Measurements from ENCODE around the gene STRN3.

Gene STRN3

GRCh38 chr14:30990770-30991169 is 35.4 kb downstream of the STRN3 start:
- no peak overlapping the region for H3K4me3 ChIP-seq (ENCODE audit: low read depth, low read length)
- no peak for DNase-seq (ENCODE audit: low read depth)
- TF ChIP-seq POLR2A (IDR thresholded peaks at IDR 0.05; ENCODE audit: extremely low read depth, insufficient read length) (no peak), CTCF (IDR thresholded peaks at IDR 0.05; ENCODE audit: low read depth, low read length) (no peak), MAX (IDR thresholded peaks at IDR 0.05; ENCODE audit: low read depth, low read length) (no peak), MYC (IDR thresholded peaks at IDR 0.05; ENCODE audit: low read depth, low read length) (no peak)

- DNase-seq (ENCODE audit: low read depth), result no peak
- no peak overlapping the region for H3K4me3 ChIP-seq (ENCODE audit: low read depth, low read length)
- TF ChIP-seq CTCF (IDR thresholded peaks at IDR 0.05; ENCODE audit: low read depth, low read length), result no peak
- TF ChIP-seq POLR2A (IDR thresholded peaks at IDR 0.05; ENCODE audit: extremely low read depth, insufficient read length), result no peak
- no peak for TF ChIP-seq MYC (IDR thresholded peaks at IDR 0.05; ENCODE audit: low read depth, low read length)
These were observed 37.7 kb downstream of the STRN3 start for GRCh38 chr14:30988509-30988908.

- DNase-seq (ENCODE audit: low read depth), result no peak
These were observed 40.4 kb downstream of the STRN3 start for GRCh38 chr14:30985796-30986195.

GRCh38 chr14:30983858-30984257 is 42.3 kb downstream of the STRN3 start:
- no peak overlapping the region for H3K4me3 ChIP-seq (ENCODE audit: low read depth, low read length)
- TF ChIP-seq MAX (IDR thresholded peaks at IDR 0.05; ENCODE audit: low read depth, low read length) (no peak), POLR2A (IDR thresholded peaks at IDR 0.05; ENCODE audit: extremely low read depth, insufficient read length) (no peak), CTCF (IDR thresholded peaks at IDR 0.05; ENCODE audit: low read depth, low read length) (no peak), MYC (IDR thresholded peaks at IDR 0.05; ENCODE audit: low read depth, low read length) (no peak)
- no peak for DNase-seq (ENCODE audit: low read depth)

More at GRCh38 chr14:30985796-30986195, 40.4 kb downstream of the STRN3 start:
- TF ChIP-seq MAX (IDR thresholded peaks at IDR 0.05; ENCODE audit: low read depth, low read length) (no peak), POLR2A (IDR thresholded peaks at IDR 0.05; ENCODE audit: extremely low read depth, insufficient read length) (no peak), CTCF (IDR thresholded peaks at IDR 0.05; ENCODE audit: low read depth, low read length) (no peak), MYC (IDR thresholded peaks at IDR 0.05; ENCODE audit: low read depth, low read length) (no peak)
- no peak overlapping the region for H3K4me3 ChIP-seq (ENCODE audit: low read depth, low read length)

GRCh38 chr14:30982533-30982932 is 43.6 kb downstream of the STRN3 start:
- H3K4me3 ChIP-seq (ENCODE audit: low read depth, low read length), result no peak overlapping the region
- no peak for TF ChIP-seq MYC (IDR thresholded peaks at IDR 0.05; ENCODE audit: low read depth, low read length)
- no peak for TF ChIP-seq POLR2A (IDR thresholded peaks at IDR 0.05; ENCODE audit: extremely low read depth, insufficient read length)
- TF ChIP-seq CTCF (IDR thresholded peaks at IDR 0.05; ENCODE audit: low read depth, low read length), result no peak
- no peak for TF ChIP-seq MAX (IDR thresholded peaks at IDR 0.05; ENCODE audit: low read depth, low read length)
- DNase-seq (ENCODE audit: low read depth), result no peak

- DNase-seq (ENCODE audit: low read depth), result no peak
- TF ChIP-seq POLR2A (IDR thresholded peaks at IDR 0.05; ENCODE audit: extremely low read depth, insufficient read length) (no peak), MAX (IDR thresholded peaks at IDR 0.05; ENCODE audit: low read depth, low read length) (no peak), CTCF (IDR thresholded peaks at IDR 0.05; ENCODE audit: low read depth, low read length) (no peak), MYC (IDR thresholded peaks at IDR 0.05; ENCODE audit: low read depth, low read length) (no peak)
- no peak overlapping the region for H3K4me3 ChIP-seq (ENCODE audit: low read depth, low read length)
These were observed 45.2 kb downstream of the STRN3 start for GRCh38 chr14:30980980-30981379.
